ENCODE data around the gene PKN1. TPM values are rescaled to one million over a fixed set of nuclear protein-coding genes. Genes with fewer than 3 reads are reported as not detected.

Gene PKN1
- total RNA-seq, 2 experiments from 2014 or later = 173 to 176 TPM

DNA sequence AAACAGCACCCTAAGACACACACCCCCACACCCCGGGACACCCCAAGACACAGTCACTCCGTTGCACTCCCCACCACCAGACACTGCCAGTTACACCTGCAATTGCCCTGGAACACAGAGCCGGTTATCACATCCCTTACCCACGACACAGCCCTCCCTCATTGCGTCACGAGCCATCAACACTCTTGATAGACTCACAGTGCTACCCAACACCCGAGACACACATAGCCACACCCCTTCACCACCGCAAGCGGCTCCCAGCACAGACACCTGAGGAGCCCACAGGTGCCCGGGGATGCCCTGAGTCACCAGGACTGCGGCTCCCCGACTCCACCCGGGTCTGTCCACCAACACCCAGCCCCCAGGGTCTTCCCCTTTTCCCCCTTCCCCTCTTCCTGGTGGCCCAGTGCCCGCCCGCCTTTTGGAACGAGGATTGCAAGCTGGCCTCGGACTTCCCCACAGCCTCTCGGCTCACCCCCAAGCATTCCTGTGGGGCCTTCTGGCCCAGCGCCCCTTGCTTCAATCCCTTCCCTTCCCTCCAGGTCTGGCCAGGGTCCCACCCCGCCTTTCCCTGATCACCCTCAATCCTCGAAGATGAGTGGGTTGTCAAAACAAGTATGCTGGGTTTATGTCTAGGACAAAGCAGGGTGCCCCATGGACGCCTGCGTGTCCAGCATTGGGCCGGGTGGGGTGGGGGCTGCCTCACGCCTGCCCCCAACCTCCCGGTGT is 43.7 kb downstream of the PKN1 start:
- peaks cover 16% of the 10 kb centered on the region for H3K27me3 Mint-ChIP-seq
- no peak overlapping the region for H3K27ac Mint-ChIP-seq
- ChIA-PET CTCF (interaction anchor here (1.2 kb wide), 2 partner anchors 9 to 28 kb away, joined by 3 to 4 read pairs; no protein-coding TSS in a partner anchor), POLR2A (interaction anchor here (0.6 kb wide), 1 partner anchor 597 kb away, joined by 3 read pairs; no protein-coding TSS in a partner anchor)
- ATAC-seq (no peak), DNase-seq (peak; percentile 46)
- H3K9me3 Mint-ChIP-seq (ENCODE audit: low read depth) = no peaks in the 10 kb centered on the region
- H3K36me3 Mint-ChIP-seq (ENCODE audit: low read depth) = peaks cover 6% of the 10 kb centered on the region
- intact Hi-C loops (cut with DNase I, micrococcal nuclease) = loop anchor here (5.0 to 10.0 kb wide), 2 partner anchors 62 to 595 kb away; partner anchors contain the start of gene DDX39A (in 1 of the 2)
- H3K4me3 Mint-ChIP-seq = no peak overlapping the region
- peaks cover 30% of the 10 kb centered on the region for H3K4me1 Mint-ChIP-seq

DNA sequence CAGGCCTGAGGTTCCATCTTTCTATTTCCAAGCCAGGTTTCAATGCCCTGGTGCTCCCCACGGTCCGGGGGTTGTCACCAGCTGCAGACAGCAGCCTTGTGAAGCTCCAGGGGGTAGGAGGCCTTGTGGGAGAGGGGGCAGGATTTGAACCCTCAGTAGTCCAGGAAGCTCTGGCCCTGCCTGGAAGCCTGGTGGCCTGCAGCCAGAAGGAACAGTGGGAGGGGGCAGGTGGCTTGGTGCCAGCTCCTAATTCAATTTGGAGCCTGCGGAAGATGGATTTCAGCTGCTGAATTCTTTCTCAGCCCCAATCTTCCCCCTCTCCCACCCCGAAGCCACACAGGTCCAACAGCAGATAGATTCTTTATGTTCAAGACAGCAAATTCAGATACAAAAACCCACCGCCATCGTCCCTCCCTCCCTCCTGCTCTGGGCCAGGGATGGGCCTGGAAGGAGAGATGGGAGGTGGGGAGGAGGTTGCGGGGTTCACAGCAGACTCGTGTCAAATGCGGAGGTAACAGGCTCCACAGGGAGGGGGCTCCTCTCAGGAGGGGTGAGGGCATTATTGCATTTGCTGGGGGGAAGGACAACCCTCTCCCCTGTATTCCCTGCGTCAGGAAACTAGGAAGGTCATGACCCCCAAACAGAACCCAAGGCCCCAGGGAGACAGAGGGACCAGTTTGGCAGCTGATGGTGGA is 44.5 kb downstream of the PKN1 start:
- H3K27ac Mint-ChIP-seq = no peak overlapping the region
- DNase-seq (no peak), ATAC-seq (no peak)
- H3K4me1 Mint-ChIP-seq = peaks cover 28% of the 10 kb centered on the region
- H3K36me3 Mint-ChIP-seq (ENCODE audit: low read depth) = peaks cover 6% of the 10 kb centered on the region
- peaks cover 16% of the 10 kb centered on the region for H3K27me3 Mint-ChIP-seq
- intact Hi-C loops (cut with DNase I, micrococcal nuclease) = loop anchor here (5.0 to 10.0 kb wide), 2 partner anchors 63 to 595 kb away; partner anchors contain the start of gene DDX39A (in 1 of the 2)
- ChIA-PET POLR2A (interaction anchor here (0.6 kb wide), 1 partner anchor 598 kb away, joined by 3 read pairs; no protein-coding TSS in a partner anchor), CTCF (interaction anchor here (0.9 to 2.6 kb wide), 6 partner anchors 8 to 341 kb away, joined by 3 to 9 read pairs (median 4); partner anchors contain the start of gene ASF1B)
- no peaks in the 10 kb centered on the region for H3K9me3 Mint-ChIP-seq (ENCODE audit: low read depth)
- no peak overlapping the region for H3K4me3 Mint-ChIP-seq

DNA sequence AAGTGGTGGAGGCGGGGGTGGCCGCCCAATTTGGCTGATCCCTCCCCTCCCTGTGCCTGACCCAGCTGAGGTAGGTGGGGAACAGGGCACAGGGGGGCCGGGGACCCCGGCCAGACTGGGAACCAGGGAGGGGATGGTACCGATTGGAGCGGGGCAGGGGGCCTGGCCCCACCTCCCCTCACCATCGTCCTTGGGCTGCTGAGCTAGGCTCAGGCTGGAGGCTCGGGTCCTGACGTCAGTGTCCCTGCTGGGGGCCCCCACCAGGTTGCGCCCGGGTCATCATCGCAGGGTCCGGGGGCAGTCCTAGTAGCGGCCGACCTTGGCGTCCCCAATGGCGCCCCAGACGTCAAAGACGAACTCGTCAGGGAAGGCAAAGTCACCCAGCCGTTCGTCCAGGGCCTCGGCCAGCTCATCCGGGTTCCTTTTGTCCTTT is 45.0 kb downstream of the PKN1 start:
- H3K36me3 Mint-ChIP-seq (ENCODE audit: low read depth) = peaks cover 6% of the 10 kb centered on the region
- H3K4me1 Mint-ChIP-seq = peaks cover 22% of the 10 kb centered on the region
- ATAC-seq (no peak), DNase-seq (no peak)
- ChIA-PET CTCF (interaction anchor here (0.9 to 2.6 kb wide), 9 partner anchors 10 to 341 kb away, joined by 3 to 17 read pairs (median 4); partner anchors contain the start of genes ASF1B and PKN1), POLR2A (interaction anchor here (0.5 to 0.6 kb wide), 4 partner anchors 12 to 116 kb away, joined by 3 to 5 read pairs (median 4); no protein-coding TSS in a partner anchor)
- intact Hi-C loops (cut with DNase I, micrococcal nuclease) = loop anchor here (5.0 to 10.0 kb wide), 2 partner anchors 63 to 596 kb away; partner anchors contain the start of gene DDX39A (in 1 of the 2)
- no peak overlapping the region for H3K4me3 Mint-ChIP-seq
- H3K27me3 Mint-ChIP-seq = peaks cover 10% of the 10 kb centered on the region
- H3K9me3 Mint-ChIP-seq (ENCODE audit: low read depth) = no peaks in the 10 kb centered on the region
- H3K27ac Mint-ChIP-seq = no peak overlapping the region

DNA sequence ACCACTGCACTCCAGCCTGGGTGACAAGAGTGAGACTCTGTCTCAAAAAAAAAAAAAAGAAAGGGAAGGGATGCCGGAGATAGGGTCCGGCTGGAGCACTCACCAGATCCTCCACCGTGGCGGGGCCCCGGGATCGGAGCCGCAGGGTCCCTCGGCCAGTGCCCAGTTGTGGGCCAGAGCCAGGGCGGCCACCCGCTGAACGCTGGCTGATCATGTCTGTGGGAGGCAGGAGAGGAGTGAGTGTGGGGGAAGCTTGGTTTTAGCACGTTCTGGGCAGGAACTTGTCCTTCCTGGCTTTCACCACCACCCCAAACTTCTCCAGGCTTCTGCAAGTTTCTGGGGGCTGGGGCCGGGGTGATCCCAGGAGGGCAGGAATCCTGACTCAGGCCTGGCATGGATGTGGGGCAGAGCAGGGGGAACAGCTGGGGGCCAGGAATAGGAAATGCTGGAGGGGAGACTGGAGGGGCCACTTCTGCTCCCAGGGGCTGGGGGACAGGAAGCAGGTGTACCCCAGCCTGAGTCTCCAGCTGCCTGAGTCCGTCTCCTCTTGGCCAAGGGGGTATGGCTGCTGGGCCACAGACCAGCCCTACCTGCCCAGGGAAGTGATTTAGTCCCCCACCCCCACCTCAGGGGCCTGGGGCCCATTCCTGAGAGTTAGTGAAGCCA is 46.3 kb downstream of the PKN1 start:
- Mint-ChIP-seq H3K4me1 (peaks cover 19% of the 10 kb centered on the region), H3K36me3 (ENCODE audit: low read depth) (peaks cover 6% of the 10 kb centered on the region), H3K27ac (no peak overlapping the region), H3K4me3 (no peak overlapping the region), H3K9me3 (ENCODE audit: low read depth) (no peaks in the 10 kb centered on the region), H3K27me3 (peaks cover 5% of the 10 kb centered on the region)
- ChIA-PET CTCF (interaction anchor here (0.5 to 2.7 kb wide), 20 partner anchors 8 to 784 kb away, joined by 3 to 17 read pairs (median 4); partner anchors contain the start of genes ASF1B and PKN1), POLR2A (no interaction called here)
- intact Hi-C loops (cut with DNase I, micrococcal nuclease) = loop anchor here (5.0 to 10.0 kb wide), 2 partner anchors 65 to 597 kb away; partner anchors contain the start of gene DDX39A (in 1 of the 2)
- DNase-seq (no peak), ATAC-seq (no peak)

DNA sequence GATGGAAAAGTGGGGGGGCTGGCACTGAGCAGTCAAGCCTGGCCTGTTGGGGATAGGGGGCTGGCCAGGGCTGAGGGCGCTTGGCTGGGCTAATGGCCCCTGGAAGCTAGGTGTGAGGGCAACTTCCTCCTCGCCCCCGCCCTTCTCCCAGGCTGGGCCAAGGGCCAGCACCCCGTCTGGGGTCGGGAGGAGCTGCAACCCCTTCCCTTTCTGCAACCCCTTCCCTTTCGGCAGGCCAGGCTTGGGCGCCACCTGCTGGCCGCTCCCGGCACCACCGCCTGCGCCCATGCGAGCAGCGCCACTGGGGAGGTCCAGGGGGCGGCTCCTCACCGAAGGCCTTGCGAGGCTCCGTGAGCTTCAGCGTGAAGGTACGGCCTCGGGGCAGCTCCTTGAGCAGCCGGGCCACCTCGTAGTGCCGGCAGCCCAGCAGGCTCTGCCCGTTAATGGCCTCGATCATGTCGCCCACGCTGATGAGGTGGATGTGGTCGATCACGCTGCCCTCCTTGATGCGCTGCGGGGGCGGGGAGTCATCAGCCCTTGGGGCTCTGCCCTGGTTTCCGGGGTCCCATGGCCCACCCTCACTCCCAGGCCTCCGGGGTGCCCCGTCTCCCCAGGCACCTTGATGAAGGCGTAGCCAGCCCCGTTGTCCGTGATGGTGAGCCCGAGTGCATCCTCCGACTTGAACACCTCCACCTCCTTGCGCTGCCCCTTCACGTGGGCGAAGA is 47.0 kb downstream of the PKN1 start:
- intact Hi-C loops (cut with DNase I, micrococcal nuclease) = loop anchor here (1.0 to 10.0 kb wide), 4 partner anchors 48 to 598 kb away; partner anchors contain the start of gene DDX39A (in 1 of the 2)
- DNase-seq = peak; percentile 84
- Mint-ChIP-seq H3K36me3 (ENCODE audit: low read depth) (peaks cover 6% of the 10 kb centered on the region), H3K27me3 (no peaks in the 10 kb centered on the region), H3K4me3 (no peak overlapping the region), H3K4me1 (peaks cover 14% of the 10 kb centered on the region), H3K27ac (no peak overlapping the region), H3K9me3 (ENCODE audit: low read depth) (no peaks in the 10 kb centered on the region)
- POLR2A ChIA-PET = interaction anchor here (0.9 kb wide), 1 partner anchor 15 kb away, joined by 4 read pairs; no protein-coding TSS in a partner anchor
- ATAC-seq = peak; percentile 60
- CTCF ChIA-PET = interaction anchor here (0.5 to 2.7 kb wide), 24 partner anchors 8 to 618 kb away, joined by 3 to 17 read pairs (median 4); partner anchors contain the start of genes ASF1B, GIPC1 and PKN1

DNA sequence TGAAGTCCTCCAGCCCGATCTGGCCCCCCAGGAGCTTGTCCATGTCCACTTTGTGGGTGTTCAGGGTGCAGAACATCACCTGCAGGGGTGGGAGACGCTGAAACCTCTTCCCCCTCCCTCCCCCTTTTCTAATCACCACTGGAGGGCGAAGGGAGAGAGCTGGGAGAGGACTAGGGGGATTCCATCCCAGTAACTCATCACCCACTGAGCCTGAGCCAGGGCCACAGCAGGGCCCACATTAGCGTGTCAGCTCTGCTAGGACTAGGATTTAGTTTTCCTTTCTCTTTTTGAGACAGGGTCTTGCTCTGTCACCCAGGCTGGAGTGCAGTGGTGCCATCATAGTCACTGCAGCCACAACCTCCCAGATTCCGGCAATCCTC is 47.6 kb downstream of the PKN1 start:
- DNase-seq (no peak), ATAC-seq (no peak)
- CTCF ChIA-PET = interaction anchor here (0.6 to 3.7 kb wide), 25 partner anchors 9 to 618 kb away, joined by 3 to 17 read pairs (median 4); partner anchors contain the start of genes ASF1B, GIPC1 and PKN1
- Mint-ChIP-seq H3K27ac (no peak overlapping the region), H3K36me3 (ENCODE audit: low read depth) (peaks cover 6% of the 10 kb centered on the region), H3K4me1 (peaks cover 10% of the 10 kb centered on the region), H3K27me3 (no peaks in the 10 kb centered on the region), H3K4me3 (no peak overlapping the region), H3K9me3 (ENCODE audit: low read depth) (no peaks in the 10 kb centered on the region)
- intact Hi-C loops (cut with DNase I, micrococcal nuclease) = loop anchor here (1.0 to 5.0 kb wide), 2 partner anchors 48 to 283 kb away; no protein-coding TSS in a partner anchor
- POLR2A ChIA-PET = interaction anchor here (0.9 kb wide), 1 partner anchor 15 kb away, joined by 4 read pairs; no protein-coding TSS in a partner anchor

DNA sequence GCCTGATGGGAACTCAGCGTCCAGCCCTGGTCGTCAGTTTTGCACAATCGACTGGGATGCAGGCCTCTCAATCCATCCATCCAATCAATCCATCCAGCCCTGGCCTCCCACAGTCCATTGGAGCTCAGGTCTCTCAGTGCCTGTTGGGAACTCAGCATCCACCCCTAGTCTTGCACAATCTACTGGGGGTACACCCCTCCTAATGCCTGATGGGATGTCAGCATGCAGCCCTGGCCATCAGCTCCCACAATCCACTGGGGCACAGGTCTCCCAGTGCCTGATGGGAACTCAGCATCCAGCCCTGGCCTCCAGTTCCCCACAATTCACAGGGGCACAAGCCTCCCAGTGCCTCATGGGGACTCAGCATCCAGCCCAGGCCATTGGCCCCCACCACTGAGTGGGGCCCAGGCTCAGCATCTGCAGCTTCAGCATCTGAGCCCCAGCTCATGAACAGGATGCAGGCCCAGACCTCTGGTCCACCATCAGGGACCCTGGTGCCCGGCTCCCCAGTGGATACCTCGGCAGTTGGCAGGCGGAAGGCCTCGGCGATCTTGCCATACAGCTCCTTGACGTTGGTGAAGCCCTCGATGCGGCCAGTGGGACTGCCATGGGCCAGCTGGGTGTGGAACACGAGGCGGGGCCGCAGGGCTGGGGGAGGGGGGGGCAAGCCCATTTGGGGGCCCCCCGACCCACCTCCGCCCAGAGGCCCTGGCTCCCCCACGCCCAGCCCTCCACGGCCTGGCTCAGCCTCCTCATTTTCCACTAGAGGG is 49.3 kb downstream of the PKN1 start:
- Mint-ChIP-seq H3K27me3 (no peaks in the 10 kb centered on the region), H3K36me3 (ENCODE audit: low read depth) (peaks cover 6% of the 10 kb centered on the region), H3K9me3 (ENCODE audit: low read depth) (no peaks in the 10 kb centered on the region), H3K27ac (no peak overlapping the region), H3K4me1 (peaks cover 2% of the 10 kb centered on the region), H3K4me3 (no peak overlapping the region)
- POLR2A ChIA-PET = no interaction called here
- no peak for DNase-seq
- CTCF ChIA-PET = interaction anchor here (0.6 to 3.7 kb wide), 11 partner anchors 10 to 905 kb away, joined by 3 to 17 read pairs (median 4); partner anchors contain the start of gene ASF1B
- intact Hi-C loops (cut with DNase I, micrococcal nuclease) = loop anchor here in 1 of 2 experiments (5.0 kb wide), 1 partner anchor 285 kb away; no protein-coding TSS in a partner anchor
- ATAC-seq = peak; percentile 24

DNA sequence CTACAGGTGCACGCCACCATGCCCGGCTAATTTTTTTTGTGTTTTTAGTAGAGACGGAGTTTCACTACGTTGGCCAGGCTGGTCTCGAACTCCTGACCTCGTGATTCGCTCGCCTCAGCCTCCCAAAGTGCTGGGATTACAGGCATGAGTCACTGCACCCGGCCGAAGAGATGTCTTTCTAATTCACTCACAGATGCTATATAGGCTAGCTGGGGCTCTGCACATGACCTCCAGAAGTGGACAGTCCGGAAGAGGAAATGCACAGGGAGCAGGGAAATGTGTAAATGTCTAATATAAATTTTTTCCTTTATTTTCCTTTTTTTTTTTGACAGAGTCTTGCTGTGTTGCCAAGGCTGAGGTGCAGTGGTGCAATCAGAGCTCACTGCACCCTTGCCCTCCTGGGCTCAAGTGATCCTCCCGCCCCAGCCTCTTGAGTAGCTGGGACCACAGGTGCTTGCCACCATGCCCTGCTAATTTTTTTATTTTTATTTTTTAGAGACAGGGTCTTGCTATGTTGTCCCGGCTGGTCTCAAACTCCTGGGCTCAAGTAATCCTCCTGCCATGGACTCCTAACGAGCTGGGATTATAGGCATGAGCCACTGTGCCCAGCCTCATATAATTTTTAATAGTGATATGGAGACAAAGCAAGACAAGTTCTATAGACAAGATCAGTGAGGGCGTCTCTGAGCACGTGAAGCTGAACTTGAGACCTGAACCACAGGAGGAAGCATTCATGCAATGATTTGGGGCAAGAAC is 54.4 kb downstream of the PKN1 start:
- Mint-ChIP-seq H3K27ac (no peak overlapping the region), H3K4me1 (peaks cover 2% of the 10 kb centered on the region), H3K36me3 (ENCODE audit: low read depth) (peaks cover 11% of the 10 kb centered on the region), H3K9me3 (ENCODE audit: low read depth) (no peaks in the 10 kb centered on the region), H3K27me3 (no peaks in the 10 kb centered on the region), H3K4me3 (no peak overlapping the region)
- CTCF ChIA-PET = interaction anchor here (0.6 to 2.3 kb wide), 9 partner anchors 8 to 291 kb away, joined by 3 to 11 read pairs (median 5); no protein-coding TSS in a partner anchor
- ATAC-seq (no peak), DNase-seq (no peak)
- intact Hi-C loops (cut with DNase I, micrococcal nuclease) = loop anchor here in 1 of 2 experiments (5.0 kb wide), 1 partner anchor 140 kb away; no protein-coding TSS in a partner anchor
- POLR2A ChIA-PET = interaction anchor here (0.6 kb wide), 1 partner anchor 105 kb away, joined by 5 read pairs; no protein-coding TSS in a partner anchor

Data from activated CD4-positive, alpha-beta T cell treated with anti-CD3 and anti-CD28 coated beads for 36 hours (primary cell).